GM19023 (cell line): ENCODE measurements around the gene ZNF280D.

Experiments used
- ATAC-seq: cut with Tn5 transposase; IDR thresholded peaks from one replicate; pipeline ENCODE4 v1.9.1; 2021; ENCODE audit warnings: mild to moderate bottlenecking, moderate library complexity; ENCODE audit not compliant: unreplicated experiment

The ZNF280D gene

DNA sequence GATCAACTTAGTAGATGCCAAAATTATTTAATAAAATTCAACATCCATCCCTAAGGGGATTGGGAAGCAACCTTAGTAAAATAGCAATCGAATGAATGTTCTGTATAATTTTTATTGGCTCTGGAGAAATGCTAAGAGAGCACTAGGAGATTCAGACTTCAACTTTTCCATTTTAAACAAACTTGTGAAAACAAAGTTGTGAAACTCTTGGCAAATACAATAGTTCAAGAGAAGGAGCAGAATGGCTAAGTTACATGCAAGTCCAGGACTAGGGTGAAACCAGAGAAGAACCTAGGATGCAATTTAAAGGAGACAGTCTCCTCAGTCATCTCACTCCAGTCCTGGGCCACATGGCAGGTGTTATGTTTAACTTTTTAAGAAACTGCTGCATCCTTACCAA is 16.7 kb upstream of the ZNF280D start:
- ATAC-seq, result no peak

DNA sequence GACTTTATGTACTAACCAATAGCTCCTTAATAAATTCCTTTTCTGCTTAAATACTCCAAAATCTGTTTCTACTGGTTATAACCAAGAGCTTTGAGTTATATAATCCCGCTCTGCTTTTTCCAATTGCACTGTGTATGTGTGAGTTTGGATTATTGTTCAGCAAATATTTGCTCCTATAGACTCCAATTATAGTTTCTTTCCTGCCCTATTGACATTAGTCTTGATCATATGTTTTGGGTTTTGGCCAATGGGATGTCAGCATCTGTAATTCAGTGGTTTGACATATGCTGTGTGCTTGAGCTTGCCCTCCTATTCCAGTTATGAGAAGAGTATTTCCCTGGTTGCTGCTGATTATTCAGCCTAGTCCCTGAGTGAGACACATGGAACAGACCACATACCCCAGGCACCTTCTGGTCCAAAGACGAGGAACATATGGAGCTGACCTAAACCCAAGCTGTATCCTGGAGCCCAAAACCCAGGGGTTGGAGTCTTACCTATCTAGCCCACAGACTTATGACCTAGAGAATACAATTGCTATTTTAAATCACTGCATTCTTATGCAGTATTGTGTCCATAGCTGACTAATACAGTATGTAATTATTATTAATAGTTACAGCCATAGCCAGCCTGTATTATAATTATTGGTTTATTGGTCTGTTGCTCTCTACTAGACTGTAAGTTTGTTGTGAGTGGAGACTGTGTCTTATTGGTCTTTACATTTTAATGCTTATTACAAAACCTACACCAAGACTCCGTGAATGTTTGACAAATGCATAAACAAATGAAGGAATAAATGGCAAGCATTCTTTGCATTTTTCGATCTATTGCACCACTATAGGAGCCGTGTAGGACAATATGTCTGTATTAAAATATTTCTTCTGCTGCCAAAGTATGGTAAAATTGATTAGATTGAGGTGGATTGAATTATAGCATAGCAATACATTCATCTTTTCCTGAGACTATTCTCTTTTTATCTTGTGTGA is 11.7 kb upstream of the ZNF280D start:
- ATAC-seq, result no peak

DNA sequence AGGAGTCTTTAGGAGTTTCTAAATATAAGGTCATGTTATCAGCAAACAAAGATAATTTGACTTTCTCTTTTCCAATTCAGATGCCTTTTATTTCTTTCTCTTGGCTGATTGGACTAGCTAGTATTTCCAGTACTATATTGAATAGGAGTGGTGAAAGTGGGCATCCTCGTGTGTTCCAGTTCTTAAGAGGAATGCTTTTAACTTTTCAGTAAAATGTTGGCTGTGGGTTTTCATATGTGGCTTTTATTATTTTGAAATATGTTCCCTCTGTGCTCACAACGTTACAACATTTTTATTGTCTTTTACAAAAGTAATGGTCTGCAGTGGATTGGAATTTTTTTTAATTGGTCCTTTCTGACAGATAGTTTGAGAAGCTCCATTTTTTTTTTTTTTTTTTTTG is 8.2 kb upstream of the ZNF280D start:
- no peak for ATAC-seq

DNA sequence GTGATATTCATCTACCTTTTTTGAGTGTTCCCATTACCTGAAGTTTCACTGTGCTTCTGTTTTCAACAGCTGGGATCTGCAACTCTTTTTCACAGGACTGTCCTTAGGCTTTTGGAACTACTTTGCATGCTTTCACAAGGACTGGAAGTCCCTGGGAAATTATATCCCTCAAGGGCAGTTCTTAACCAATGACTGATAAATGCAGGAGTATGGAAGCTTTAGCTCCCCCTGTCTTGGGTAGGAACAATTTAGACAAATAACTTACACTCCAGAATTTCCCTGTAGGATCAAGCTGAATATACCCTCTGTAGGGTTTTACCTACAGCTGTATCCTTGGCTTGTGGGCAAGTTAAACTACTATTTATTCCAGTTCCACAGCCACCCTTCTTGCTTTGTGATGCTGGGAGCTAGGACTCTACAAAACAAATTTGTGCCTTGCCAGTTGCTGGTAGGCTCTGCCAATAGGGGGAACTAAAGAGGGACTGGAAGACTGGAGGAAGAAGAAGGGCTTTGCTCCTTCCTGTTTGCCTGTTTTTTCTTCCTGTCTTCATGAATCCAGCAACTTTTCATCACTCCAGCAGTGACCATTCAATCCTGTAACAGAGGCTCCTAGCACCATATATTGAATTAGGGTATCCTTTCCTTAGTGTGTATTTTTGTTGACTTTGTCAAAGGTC is 6.8 kb upstream of the ZNF280D start:
- ATAC-seq, result no peak

DNA sequence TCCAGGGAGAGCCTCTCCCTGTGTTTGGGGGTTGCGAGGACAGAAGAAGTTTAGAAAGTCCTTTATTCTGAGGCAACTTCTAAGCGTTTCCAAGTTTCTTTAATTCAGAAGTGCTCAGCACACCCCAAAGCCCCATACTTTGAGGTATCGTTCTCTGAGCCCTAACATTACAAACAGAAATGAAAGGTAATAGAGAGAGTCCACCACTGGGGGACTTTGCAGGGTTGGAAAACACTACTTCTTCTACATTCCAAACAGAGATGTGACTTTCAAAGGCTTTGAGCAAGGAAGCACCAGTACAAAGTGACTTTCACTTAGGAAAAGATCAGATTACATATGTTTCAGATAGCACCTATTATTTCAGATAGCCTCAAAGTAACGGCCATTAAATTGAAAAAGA is 6.2 kb upstream of the ZNF280D start:
- ATAC-seq, result no peak

DNA sequence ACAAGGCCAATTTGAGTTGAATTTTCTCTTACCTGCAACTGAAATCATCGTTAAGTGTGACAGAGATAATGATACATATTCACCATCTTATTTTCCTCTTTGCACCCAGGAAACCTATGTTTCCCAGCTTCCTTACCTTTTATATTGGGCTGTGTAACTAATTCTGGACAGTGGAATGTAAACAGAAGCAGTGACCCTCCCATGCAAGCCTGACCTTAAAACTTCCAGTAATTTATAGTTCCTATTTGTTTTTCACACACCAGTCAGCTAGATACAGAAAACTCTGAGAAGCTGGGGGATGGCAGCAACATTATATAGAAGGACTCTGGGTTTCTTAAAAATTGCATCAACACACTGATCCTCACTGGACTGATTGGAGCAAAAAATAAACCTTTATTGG is 4.5 kb upstream of the ZNF280D start:
- no peak for ATAC-seq

DNA sequence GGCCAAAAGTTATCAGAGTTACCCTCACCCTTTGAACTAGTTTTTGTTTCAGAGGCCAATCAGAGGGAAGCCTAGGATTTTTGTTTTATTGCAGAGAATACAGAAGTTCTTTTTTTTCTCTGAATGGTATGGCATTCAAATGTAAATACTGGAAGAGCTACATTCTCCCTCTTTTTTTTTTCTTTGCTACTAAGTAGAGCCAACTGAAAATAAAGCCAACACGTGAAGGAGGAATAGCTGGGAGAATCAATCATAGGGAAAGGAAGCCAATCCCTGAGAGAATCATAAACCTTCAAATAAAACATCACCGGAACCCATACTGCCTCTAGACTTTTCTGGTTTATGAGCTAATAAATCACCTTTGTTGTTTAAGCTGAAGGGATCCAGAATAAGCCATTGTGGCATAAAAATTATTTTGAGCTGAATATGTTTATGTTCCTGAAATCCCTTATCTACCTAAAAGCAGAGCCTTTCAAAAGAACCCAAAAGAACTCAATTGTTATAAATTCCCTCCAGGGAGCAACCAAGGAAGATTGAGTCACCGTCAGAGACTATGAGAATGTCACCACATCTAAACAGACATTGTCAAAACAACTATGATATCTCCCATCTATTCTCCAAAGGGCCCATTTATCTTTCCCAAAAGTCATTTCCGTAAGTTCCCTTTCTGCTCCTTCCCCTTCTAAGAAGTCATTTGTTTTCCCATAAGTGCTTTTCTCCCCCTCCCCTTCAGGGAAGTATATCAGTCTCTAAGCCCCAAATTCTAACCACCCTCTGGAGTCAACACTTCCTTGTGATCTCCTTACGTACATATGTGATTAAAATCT is 3.8 kb upstream of the ZNF280D start:
- no peak for ATAC-seq

DNA sequence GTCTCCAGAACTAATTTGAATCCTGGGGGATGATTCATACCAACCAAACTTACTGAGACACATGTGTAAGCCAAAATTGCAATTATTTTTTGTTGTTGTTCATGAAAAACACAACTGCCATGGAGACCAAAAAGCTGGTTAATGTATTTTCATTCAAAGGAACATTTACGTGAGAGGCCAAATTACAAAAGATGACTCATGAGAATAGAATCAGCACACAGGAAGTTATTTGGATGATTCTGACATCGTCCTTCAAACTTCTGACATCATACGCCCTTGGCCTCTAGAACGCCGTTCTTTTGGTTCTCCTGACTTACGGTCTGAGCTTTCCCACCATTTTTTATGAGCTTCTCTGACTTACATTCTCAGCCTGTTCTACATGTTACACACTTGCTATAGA is 3.0 kb upstream of the ZNF280D start:
- ATAC-seq, result no peak

DNA sequence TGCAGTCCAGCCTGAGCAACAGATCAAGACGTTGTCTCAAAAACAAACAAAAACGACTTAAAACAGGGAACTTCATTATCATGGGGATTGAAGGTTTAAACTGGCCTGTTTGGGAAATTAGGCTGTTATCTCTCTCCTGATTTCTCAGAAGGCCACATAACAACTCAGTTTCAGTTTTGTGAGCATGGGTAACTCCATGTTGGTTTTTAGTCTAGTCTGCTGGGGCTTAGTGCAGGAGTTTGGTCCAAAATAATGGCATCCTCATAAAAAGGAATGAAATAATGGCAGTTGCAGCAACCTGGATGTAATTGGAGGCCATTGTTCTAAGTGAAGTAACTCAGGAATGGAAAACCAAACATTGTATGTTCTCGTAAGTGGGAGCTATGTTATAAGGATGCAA is 2.3 kb upstream of the ZNF280D start:
- ATAC-seq, result no peak

DNA sequence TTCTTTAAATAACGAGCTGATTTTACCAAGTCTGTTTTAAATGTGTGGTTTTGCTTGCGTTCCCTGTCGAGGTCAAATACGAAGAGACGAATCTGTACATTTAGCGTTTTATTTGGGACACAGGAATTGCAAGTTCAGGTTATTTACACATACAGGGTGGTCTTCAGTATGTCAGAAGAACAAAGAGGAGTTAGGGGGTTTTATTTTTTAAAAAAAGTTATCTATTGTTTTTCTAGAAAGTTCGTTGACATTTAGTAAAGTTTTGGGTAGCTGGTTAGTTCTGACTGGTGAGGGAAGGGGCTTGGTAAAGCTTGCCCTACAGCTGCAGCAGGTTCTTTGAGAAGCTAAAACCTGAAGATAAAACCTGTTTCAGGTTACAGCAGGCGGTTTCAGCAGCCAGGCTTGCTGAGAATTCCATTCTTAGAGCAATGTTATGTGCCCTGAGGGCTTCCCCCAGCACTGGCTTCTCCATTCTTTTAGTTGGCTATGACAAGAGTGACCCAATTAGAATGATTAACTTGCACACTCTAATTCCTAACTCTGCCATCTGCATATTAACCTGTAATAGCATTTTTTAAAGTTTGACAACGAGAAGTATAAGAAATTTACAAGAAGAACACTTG is 815 bp upstream of the ZNF280D start:
- no peak for ATAC-seq

DNA sequence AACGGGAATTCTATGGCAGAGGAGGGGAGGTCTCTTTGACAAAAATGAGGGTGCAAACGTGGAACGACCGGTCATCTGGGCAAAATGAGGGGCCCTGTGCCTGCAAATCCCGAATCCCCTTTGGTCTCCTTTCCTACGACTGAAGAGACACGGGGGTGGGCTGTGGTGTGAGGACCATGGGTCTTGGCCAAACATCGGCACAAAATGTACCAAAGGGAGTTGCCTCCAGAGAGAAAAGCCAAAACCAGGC is 498 bp downstream of the ZNF280D start:
- ATAC-seq, result no peak

DNA sequence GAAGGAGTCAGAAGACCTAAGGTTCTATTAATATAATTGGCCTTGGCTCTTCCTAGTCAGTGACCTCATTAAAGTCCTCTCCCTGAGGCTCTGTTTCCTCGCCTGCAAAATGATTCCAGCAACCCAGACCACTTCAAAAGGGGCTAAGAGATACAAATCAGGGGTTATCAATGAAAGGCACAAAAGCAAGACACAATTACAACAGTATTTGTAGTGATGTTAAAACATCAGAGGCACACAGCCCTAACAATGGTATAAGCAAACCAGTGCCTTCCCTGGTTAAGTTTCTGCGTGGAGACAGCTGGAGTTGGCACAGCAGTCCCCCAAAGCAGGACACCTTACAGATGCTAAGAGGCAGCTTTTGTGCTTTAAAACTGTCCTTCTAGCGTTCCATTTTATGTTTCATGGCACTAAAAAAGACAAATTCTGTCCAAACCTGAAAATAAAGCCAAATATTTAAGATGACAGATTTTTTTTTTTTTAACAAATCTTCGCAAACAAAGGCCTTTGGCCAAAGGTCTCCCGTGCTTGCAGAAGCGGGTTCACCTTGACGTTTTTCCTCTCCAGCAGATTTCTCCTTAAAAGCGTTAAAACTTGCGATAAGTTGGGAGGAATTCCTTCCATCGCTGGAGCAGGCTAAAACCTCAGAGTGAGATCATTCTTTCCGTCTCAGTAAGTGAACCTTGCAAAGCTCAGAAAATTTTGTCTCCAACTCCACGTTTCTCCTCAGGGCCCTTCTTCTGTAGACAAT is 999 bp downstream of the ZNF280D start:
- ATAC-seq, result no peak

DNA sequence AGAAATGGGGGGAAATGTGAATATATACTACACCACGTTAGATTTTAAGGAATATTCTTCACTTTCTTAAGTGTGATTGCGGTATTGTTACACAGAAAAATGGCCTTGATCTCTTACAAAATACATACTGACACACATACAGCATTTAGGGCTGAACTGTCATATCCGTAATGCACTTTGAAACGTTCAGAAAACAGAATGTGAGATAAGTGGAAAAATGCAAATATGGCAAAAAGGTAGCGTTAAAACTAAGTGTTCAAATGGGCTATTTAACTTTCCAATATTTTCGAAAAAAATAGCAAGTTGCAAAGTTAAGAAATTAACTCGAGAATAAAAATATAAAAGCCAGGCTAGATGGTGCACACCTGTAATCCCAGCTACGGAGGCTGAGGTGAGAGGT is 1.8 kb downstream of the ZNF280D start:
- no peak for ATAC-seq

DNA sequence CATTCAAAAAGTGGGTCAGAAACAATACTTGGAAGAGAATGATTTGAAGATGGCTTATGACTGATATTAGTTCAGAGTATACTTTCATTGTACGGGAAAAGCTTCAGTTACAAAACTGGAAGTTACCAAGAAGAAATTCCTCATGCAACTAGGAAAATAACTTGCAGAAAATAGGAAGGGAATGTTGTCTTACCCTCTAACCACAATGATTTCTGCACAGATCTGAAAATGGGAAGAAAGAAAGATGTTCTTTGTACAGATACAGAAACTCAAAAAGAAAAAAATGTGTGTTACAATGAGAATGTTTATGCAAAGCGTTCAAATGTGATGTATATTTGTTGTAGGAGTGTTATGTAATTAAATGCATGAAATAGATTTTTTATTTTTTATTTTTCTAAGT is 3.7 kb downstream of the ZNF280D start:
- ATAC-seq, result no peak

DNA sequence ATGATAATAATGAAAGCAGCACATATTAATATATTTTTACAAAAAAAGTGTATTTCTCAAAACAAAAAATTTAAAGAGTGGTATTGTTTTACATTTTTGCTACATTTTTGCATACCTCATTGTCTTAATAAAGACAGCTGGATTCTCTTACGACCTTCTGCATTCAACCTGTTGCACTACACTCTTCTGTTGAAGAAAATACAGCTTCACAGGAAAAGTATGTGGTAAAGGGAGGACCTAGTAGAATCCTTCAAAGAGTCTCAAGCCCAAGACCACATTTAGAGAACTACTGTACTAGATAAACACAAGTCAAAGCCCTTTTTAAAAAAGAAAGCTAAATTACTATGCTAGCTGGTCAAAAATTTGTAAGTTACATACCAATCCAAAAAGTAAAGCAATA is 7.9 kb downstream of the ZNF280D start:
- ATAC-seq, result no peak

DNA sequence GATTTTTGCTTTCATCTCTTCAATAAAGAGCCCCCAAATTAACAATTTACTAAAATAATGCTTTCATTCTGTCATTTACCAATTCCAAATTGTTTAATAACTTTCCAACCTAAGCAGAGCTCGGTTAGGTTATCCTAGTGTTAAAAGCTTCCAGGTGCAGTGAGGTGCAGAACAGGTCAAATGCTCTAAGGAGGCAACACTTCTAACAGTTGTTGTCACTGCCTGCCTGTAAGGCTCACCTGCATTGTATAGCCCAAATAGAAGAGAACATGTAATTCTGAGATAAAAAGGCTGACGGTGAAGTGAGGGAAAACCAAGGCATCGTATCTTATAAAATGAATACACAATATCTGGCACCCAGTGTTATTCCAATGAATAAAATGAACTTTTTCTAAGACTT is 9.1 kb downstream of the ZNF280D start:
- no peak for ATAC-seq

DNA sequence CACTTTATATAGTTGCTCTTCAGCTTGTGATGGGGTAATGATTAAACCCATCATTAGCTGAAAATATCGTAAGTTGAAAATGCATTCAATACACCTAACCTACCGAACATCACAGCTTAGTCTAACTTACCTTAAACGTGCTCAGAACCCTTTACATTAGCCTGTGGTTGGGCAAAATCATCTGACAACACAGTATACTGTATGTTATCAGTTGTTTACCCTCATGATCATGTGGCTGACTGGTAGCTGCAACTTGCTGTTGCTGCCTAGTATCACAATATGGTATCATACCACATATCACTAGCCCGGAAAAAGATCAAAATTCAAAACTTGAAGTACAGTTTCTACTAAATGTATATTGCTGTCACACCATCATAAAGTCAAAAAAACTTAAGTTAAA is 9.5 kb downstream of the ZNF280D start:
- no peak for ATAC-seq

DNA sequence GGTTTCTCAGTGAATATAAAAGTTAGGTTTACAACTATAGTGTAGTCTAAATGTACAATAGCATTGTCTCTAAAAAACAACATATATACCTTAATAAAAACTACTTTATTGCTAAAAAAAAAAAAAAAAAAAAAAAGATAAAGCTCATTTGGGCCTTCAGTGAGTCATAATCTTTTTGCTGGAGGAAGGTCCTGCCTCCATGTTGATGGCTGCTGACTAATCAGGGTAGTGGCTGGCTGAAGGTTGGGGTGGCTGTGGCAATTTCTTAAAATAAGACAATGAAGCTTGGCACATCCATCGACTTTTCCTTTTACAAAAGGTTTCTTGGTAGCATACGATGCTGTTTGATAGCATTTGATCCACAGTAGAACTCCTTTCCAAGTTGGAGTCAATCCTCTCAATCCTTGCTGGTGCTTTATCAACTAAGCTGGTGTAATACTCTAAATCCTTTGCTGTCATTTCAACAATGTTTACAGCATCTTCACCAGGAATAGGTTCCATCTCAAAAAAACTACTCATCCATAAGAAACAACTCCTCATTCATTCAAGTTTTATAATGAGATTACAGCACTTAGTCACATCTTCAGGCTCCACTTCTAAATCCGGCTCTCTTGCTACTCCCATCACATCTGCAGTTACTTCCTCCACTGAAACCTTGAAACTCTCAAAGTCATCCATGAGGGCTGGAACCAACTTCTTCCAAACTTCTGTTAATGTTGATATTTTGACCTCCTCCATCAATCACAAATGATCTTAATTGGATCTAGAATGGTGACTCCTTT is 13.3 kb downstream of the ZNF280D start:
- ATAC-seq, result no peak

DNA sequence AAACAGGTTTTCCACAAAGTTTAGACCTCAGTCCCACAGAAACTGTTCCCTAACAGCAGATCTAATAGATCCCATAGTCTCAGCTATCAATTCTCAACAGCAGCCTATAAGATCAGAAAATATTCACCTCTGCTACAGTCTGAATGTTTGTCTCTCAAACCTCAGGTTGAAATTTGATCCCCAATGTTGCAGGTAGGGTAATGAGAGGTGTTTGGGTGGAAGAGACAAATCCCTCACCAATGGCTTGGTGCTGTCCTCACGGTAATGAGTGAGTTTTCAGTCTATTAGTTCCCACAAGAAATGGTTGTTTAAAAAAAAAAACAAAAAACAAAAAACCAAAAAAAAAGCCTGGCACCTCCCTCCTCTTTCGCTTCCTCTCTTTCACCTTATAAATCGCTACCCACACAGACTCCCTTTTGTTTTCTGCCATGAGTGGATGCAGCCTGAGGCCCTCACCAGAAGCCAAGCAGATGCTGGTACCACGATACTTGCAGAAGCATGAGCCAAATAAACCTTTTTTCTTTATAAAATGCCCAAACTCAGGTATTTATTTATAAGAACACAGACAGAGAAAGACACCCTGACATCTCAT is 14.2 kb downstream of the ZNF280D start:
- ATAC-seq, result no peak
